ENCODE data around the gene UFD1. TPM values are rescaled to one million over a fixed set of nuclear protein-coding genes. Genes with fewer than 3 reads are reported as not detected.

Gene UFD1
- total RNA-seq, 4 donors from 2014 or later = 22.7 to 56.2 (median 38.2) TPM

- Histone ChIP-seq H3K36me3 (no peaks in the 10 kb centered on the region), H3K27ac (no peak overlapping the region), H3K27me3 (no peaks in the 10 kb centered on the region), H3K4me3 (no peak overlapping the region), H3K9me3 (peaks cover 0 to 20% (median 0%) of the 10 kb centered on the region in 3 donors), H3K4me1 (no peaks in the 10 kb centered on the region)
- ATAC-seq = no peak
- 94% methylated on average over 2 of the region's 2 CpGs; no CpG with 5 or more reads in 1 of the 2 donors for WGBS, 2 donors (ENCODE audit: low coverage in 1 of 2)
- TF ChIP-seq EP300 (IDR thresholded peaks at IDR 0.05) = no peak
- no peak for TF ChIP-seq CTCF (IDR thresholded peaks at IDR 0.05)
- no peak for TF ChIP-seq POLR2AphosphoS5 (IDR thresholded peaks at IDR 0.05)
- no peak for TF ChIP-seq POLR2A (IDR thresholded peaks at IDR 0.05)
These were observed 30.9 kb upstream of the UFD1 start for GRCh38 chr22:19509923-19510322.

- Histone ChIP-seq H3K27ac (no peak overlapping the region), H3K36me3 (no peaks in the 10 kb centered on the region), H3K9me3 (peaks cover 0 to 13% (median 0%) of the 10 kb centered on the region in 3 donors), H3K4me1 (no peaks in the 10 kb centered on the region), H3K27me3 (no peaks in the 10 kb centered on the region), H3K4me3 (no peak overlapping the region)
- TF ChIP-seq CTCF (IDR thresholded peaks at IDR 0.05) (no peak), EP300 (IDR thresholded peaks at IDR 0.05) (no peak), POLR2AphosphoS5 (IDR thresholded peaks at IDR 0.05) (no peak), POLR2A (IDR thresholded peaks at IDR 0.05) (no peak)
- ATAC-seq = no peak
- WGBS, 2 donors (ENCODE audit: low coverage in 1 of 2) = 70 to 76% methylated on average over 3 of the region's 3 CpGs
These were observed 30.2 kb upstream of the UFD1 start for GRCh38 chr22:19509191-19509590.

GRCh38 chr22:19508024-19508776, 29.2 kb upstream of the UFD1 start:
- 67 to 100% methylated on average over 2 of the region's 10 CpGs for WGBS, 2 donors (ENCODE audit: low coverage in 1 of 2)
- Histone ChIP-seq H3K9me3 (peaks cover 0 to 3% (median 0%) of the 10 kb centered on the region in 3 donors), H3K27ac (no peak overlapping the region), H3K4me1 (no peaks in the 10 kb centered on the region), H3K4me3 (no peak overlapping the region), H3K27me3 (no peaks in the 10 kb centered on the region), H3K36me3 (no peaks in the 10 kb centered on the region)
- no peak for ATAC-seq
- TF ChIP-seq POLR2AphosphoS5 (IDR thresholded peaks at IDR 0.05) = no peak
- TF ChIP-seq EP300 (IDR thresholded peaks at IDR 0.05) = no peak
- no peak for TF ChIP-seq POLR2A (IDR thresholded peaks at IDR 0.05)
- TF ChIP-seq CTCF (IDR thresholded peaks at IDR 0.05) = no peak

GRCh38 chr22:19507534-19507861, 28.5 kb upstream of the UFD1 start:
- H3K4me3 ChIP-seq = no peak overlapping the region
- no peaks in the 10 kb centered on the region for H3K27me3 ChIP-seq
- H3K36me3 ChIP-seq = no peaks in the 10 kb centered on the region
- WGBS, 2 donors (ENCODE audit: low coverage in 1 of 2) = 96 to 100% methylated on average over 1 to 3 of the region's 4 CpGs
- no peaks in the 10 kb centered on the region for H3K9me3 ChIP-seq
- H3K4me1 ChIP-seq = no peaks in the 10 kb centered on the region
- H3K27ac ChIP-seq = no peak overlapping the region
- TF ChIP-seq POLR2A (IDR thresholded peaks at IDR 0.05) (no peak), CTCF (IDR thresholded peaks at IDR 0.05) (no peak)
- ATAC-seq = no peak

DNA sequence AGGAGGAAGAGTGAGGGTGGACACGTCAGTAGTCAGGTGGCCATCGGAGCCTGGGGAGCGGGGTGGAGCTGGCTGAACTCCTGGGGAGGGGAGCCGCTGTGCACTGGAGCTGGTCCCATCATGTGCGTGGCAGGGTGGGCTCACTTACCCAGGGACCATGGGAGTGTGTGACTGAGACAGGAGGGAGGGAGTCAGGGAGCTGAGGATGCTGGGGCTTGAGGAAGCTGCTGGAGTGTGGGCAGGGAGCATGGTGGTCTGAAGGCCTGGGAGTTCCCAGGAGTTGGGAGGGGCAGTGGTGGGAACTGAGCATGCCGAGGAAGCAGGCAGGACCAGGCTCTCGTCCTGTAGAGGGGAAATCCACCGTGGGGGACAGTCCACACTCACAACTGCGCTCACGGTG, 27.2 kb upstream of the UFD1 start:
- H3K27me3 ChIP-seq = no peaks in the 10 kb centered on the region
- 85 to 91% methylated on average over 7 to 8 of the region's 10 CpGs for WGBS, 2 donors (ENCODE audit: low coverage in 1 of 2)

More for the DNA sequence above, 27.2 kb upstream of the UFD1 start:
- no peak for ATAC-seq
- Histone ChIP-seq H3K4me3 (no peak overlapping the region), H3K9me3 (no peaks in the 10 kb centered on the region), H3K36me3 (no peaks in the 10 kb centered on the region), H3K4me1 (no peaks in the 10 kb centered on the region), H3K27ac (no peak overlapping the region)
- TF ChIP-seq POLR2A (IDR thresholded peaks at IDR 0.05) (no peak), POLR2AphosphoS5 (IDR thresholded peaks at IDR 0.05) (no peak), CTCF (IDR thresholded peaks at IDR 0.05) (no peak), EP300 (IDR thresholded peaks at IDR 0.05) (no peak)
